Measurements from ENCODE around the gene POU2AF1. TPM values are rescaled to one million over a fixed set of nuclear protein-coding genes. Genes with fewer than 3 reads are reported as not detected.
"Not testable (repeated sequence)": the region's sequence is repeated elsewhere in the genome, so short reads cannot be mapped to it uniquely, and the experiment has no call there.

POU2AF1 gene
- total RNA-seq, 2 experiments from 2014 or later: 0.52 to 0.78 TPM

DNA sequence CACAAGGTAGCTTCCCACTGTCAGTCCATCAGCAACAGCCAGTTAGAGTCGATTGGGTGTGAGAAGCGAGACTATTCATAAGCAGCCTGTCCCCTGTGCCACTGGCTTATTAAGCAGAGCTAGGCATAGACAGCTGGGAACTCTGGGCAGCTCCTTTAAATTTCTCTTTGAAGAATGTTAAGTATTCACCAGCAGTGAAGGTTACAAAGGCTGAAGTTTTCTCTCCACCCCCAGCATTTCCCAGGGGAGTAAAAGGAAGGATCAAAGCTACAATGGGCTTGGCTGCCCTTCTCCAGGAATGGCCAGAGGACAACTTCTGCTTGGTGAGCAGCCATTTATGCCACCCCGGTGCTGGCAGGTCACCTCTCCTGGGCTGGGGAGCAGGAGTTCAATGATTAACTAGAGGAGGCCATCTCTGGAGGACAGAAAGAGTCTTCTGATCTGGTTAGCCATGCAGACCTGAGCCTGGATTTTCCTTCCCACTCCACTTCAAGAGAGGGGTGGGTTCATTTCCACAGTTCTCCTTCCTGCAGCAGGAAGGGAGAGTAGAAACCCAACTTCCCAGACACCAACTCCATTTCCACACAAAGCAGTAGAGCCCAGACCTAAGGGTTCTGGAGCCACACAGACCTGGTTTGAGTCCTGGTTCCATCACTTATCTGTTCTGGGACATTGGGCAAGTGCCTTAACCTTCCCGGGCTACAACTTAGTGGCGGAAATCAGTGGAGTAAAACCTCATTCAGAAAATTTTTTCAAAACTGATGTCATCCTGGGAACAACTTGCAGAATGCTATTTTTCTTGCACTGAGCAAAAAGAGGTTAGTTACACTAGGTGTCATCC lies 58.1 kb downstream of the POU2AF1 start:
- Histone ChIP-seq H3K4me3 (ENCODE audit: low read length) (no peak overlapping the region), H3K36me3 (ENCODE audit: insufficient read depth, low read length) (no peaks in the 10 kb centered on the region), H3K9me3 (ENCODE audit: control insufficient read depth in 1 of 2, insufficient read depth in 1 of 2, low read length in 2 of 2) (no peaks in the 10 kb centered on the region), H3K4me1 (ENCODE audit: insufficient read depth, low read length) (no peaks in the 10 kb centered on the region), H3K27me3 (ENCODE audit: control insufficient read depth in 1 of 2, insufficient read depth in 2 of 2, low read length in 2 of 2) (peaks cover 0 to 3% of the 10 kb centered on the region in 2 experiments), H3K27ac (ENCODE audit: low read depth in 1 of 2, low read length in 2 of 2) (no peak overlapping the region)
- Mint-ChIP-seq H3K27ac (no peak overlapping the region), H3K36me3 (ENCODE audit: low read depth) (no peaks in the 10 kb centered on the region), H3K9me3 (no peaks in the 10 kb centered on the region), H3K4me1 (ENCODE audit: low read depth) (no peaks in the 10 kb centered on the region), H3K27me3 (no peaks in the 10 kb centered on the region), H3K4me3 (no peak overlapping the region)
- ATAC-seq (ENCODE audit: poor library complexity): no peak
- intact Hi-C loops (cut with DNase I, micrococcal nuclease): no loop called here
- CTCF ChIA-PET: no interaction called here
- TF ChIP-seq, protein P1, sequence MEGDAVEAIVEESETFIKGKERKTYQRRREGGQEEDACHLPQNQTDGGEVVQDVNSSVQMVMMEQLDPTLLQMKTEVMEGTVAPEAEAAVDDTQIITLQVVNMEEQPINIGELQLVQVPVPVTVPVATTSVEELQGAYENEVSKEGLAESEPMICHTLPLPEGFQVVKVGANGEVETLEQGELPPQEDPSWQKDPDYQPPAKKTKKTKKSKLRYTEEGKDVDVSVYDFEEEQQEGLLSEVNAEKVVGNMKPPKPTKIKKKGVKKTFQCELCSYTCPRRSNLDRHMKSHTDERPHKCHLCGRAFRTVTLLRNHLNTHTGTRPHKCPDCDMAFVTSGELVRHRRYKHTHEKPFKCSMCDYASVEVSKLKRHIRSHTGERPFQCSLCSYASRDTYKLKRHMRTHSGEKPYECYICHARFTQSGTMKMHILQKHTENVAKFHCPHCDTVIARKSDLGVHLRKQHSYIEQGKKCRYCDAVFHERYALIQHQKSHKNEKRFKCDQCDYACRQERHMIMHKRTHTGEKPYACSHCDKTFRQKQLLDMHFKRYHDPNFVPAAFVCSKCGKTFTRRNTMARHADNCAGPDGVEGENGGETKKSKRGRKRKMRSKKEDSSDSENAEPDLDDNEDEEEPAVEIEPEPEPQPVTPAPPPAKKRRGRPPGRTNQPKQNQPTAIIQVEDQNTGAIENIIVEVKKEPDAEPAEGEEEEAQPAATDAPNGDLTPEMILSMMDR (IDR thresholded peaks at IDR 0.05): no peak
- POLR2A ChIA-PET: no interaction called here
- DNase-seq: no peak

DNA sequence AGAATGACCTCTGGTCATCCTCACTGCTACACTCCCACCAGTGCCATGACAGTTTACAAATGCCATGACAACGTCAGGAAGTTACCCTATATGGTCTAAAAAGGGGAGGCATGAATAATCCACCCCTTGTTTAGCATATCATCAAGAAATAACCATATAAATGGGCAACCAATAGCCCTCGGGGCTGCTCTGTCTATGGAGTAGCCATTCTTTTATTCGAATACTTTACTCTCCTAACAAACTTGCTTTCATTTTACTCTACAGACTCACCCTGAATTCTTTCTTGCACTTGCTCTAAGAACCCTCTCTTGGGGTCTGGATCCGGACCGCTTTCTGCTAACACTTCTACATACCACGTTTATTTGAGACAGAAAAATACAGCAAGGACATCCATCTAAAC lies 58.9 kb downstream of the POU2AF1 start:
- H3K4me1 Mint-ChIP-seq (ENCODE audit: low read depth); ATAC-seq (ENCODE audit: poor library complexity); POLR2A ChIA-PET; H3K27ac Mint-ChIP-seq; DNase-seq; H3K27me3 Mint-ChIP-seq; H3K27me3 ChIP-seq (ENCODE audit: control insufficient read depth in 1 of 2, insufficient read depth in 2 of 2, low read length in 2 of 2); H3K9me3 Mint-ChIP-seq; H3K27ac ChIP-seq (ENCODE audit: low read depth in 1 of 2, low read length in 2 of 2); CTCF ChIA-PET; intact Hi-C loops (cut with DNase I, micrococcal nuclease); H3K36me3 Mint-ChIP-seq (ENCODE audit: low read depth); H3K4me3 ChIP-seq (ENCODE audit: low read length); H3K4me1 ChIP-seq (ENCODE audit: insufficient read depth, low read length); H3K36me3 ChIP-seq (ENCODE audit: insufficient read depth, low read length); H3K9me3 ChIP-seq (ENCODE audit: control insufficient read depth in 1 of 2, insufficient read depth in 1 of 2, low read length in 2 of 2); H3K4me3 Mint-ChIP-seq: not testable (repeated sequence)

DNA sequence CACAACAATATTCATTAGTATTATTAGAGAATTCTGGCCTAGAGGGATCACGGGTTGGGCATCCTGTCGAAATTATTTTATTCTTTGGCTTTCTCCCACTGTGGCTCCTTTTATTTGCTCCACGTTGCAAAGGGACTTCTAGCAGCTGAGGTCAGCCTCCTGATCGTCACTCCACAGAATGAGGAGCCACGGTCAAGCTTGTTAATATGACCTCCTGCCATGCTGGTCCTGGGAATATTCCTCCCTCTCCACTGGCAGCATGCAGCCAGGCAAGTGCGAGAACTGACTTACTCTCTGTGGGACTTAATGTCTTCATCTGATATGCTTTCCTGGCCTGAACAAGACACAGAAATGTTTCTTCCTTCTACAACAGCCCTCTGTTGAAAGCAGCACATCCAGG lies 59.8 kb downstream of the POU2AF1 start:
- Mint-ChIP-seq H3K4me1 (ENCODE audit: low read depth) (no peaks in the 10 kb centered on the region), H3K9me3 (no peaks in the 10 kb centered on the region), H3K27ac (no peak overlapping the region), H3K36me3 (ENCODE audit: low read depth) (no peaks in the 10 kb centered on the region), H3K27me3 (peaks cover 6% of the 10 kb centered on the region), H3K4me3 (no peak overlapping the region)
- peaks cover 0 to 3% of the 10 kb centered on the region in 2 experiments for H3K27me3 ChIP-seq (ENCODE audit: control insufficient read depth in 1 of 2, insufficient read depth in 2 of 2, low read length in 2 of 2)
- no peaks in the 10 kb centered on the region for H3K36me3 ChIP-seq (ENCODE audit: insufficient read depth, low read length)
- no peak for DNase-seq
- intact Hi-C loops (cut with DNase I, micrococcal nuclease): no loop called here
- no peak overlapping the region for H3K27ac ChIP-seq (ENCODE audit: low read depth in 1 of 2, low read length in 2 of 2)
- ATAC-seq (ENCODE audit: poor library complexity): no peak
- no peak overlapping the region for H3K4me3 ChIP-seq (ENCODE audit: low read length)
- ChIA-PET CTCF (interaction anchor here (1.1 kb wide), 1 partner anchor 110 kb away, joined by 3 read pairs; no protein-coding TSS in a partner anchor), POLR2A (no interaction called here)
- no peaks in the 10 kb centered on the region for H3K4me1 ChIP-seq (ENCODE audit: insufficient read depth, low read length)
- TF ChIP-seq, protein P1 (IDR thresholded peaks at IDR 0.05): no peak
- H3K9me3 ChIP-seq (ENCODE audit: control insufficient read depth in 1 of 2, insufficient read depth in 1 of 2, low read length in 2 of 2): no peaks in the 10 kb centered on the region

DNA sequence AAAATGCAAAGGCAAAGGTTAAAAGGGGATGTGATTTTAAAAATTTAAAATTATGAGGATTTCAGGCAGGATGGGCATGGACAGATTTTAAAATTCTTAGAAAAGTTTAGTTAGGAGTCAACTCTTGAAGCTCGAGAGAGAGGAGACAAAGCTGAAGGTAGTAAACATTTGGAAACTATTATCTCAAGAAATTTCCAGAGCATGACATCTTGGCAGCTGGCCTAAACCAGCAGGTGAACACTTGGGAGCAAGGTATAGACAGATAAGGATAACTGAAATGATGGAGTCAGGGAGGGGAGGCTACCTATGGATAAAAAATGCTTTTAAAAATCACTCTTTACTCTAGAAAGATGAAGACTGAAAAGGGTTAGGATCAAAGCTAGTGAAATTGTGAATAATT lies 67.0 kb downstream of the POU2AF1 start:
- H3K36me3 Mint-ChIP-seq (ENCODE audit: low read depth): no peaks in the 10 kb centered on the region
- H3K27ac Mint-ChIP-seq: no peak overlapping the region
- no peaks in the 10 kb centered on the region for H3K9me3 ChIP-seq (ENCODE audit: control insufficient read depth in 1 of 2, insufficient read depth in 1 of 2, low read length in 2 of 2)
- TF ChIP-seq, protein P1 (IDR thresholded peaks at IDR 0.05): no peak
- no peak overlapping the region for H3K4me3 ChIP-seq (ENCODE audit: low read length)
- no peak for DNase-seq
- no peak for ATAC-seq (ENCODE audit: poor library complexity)
- no peaks in the 10 kb centered on the region for H3K9me3 Mint-ChIP-seq
- no peaks in the 10 kb centered on the region for H3K36me3 ChIP-seq (ENCODE audit: insufficient read depth, low read length)
- POLR2A ChIA-PET: no interaction called here
- H3K4me1 ChIP-seq (ENCODE audit: insufficient read depth, low read length): no peaks in the 10 kb centered on the region
- CTCF ChIA-PET: no interaction called here
- H3K27me3 ChIP-seq (ENCODE audit: control insufficient read depth in 1 of 2, insufficient read depth in 2 of 2, low read length in 2 of 2): peaks cover 0 to 3% of the 10 kb centered on the region in 2 experiments
- no peak overlapping the region for H3K27ac ChIP-seq (ENCODE audit: low read depth in 1 of 2, low read length in 2 of 2)
- intact Hi-C loops (cut with DNase I, micrococcal nuclease): no loop called here
- H3K27me3 Mint-ChIP-seq: peaks cover 32% of the 10 kb centered on the region
- no peak overlapping the region for H3K4me3 Mint-ChIP-seq
- no peaks in the 10 kb centered on the region for H3K4me1 Mint-ChIP-seq (ENCODE audit: low read depth)
